Tibial artery (tissue), 4 donors: Measurements from ENCODE around the gene TCF4.

Experiments
- DNase-seq, 2 donors: peaks; one replicate each; pipeline ENCODE4 v3.0.0-alpha.2; 2019
- H3K27ac ChIP-seq, 2 donors: fragments of 200-600 bp; sonication (generic) in 1 of 2; 1 replicate in 1 of 2; 2 replicates in 1 of 2; pipeline ENCODE4 v1.5.1; 2018 to 2019; ENCODE audit warnings: mild to moderate bottlenecking in 1 of 2
- H3K27me3 ChIP-seq, 2 donors: fragments of 200-600 bp; sonication (generic) in 1 of 2; one replicate each; pipeline versions ENCODE4 v1.5.1 to v1.6.0; 2016 to 2019
- H3K36me3 ChIP-seq, 3 donors: fragments of 200-600 bp; sonication (generic) in 2 of 3; one replicate each; pipeline ENCODE4 v1.5.1; 2016 to 2019; ENCODE audit warnings: mild to moderate bottlenecking in 2 of 3
- H3K4me1 ChIP-seq, 4 donors: fragments of 200-600 bp; sonication (generic) in 2 of 4; 1 replicate in 3 of 4; 2 replicates in 1 of 4; pipeline ENCODE4 v1.5.1; 2016 to 2019
- H3K4me3 ChIP-seq, 2 donors: fragments of 200-600 bp; sonication (generic) in 1 of 2; 1 replicate in 1 of 2; 2 replicates in 1 of 2; pipeline ENCODE4 v1.5.1; 2018 to 2019; ENCODE audit warnings: mild to moderate bottlenecking in 2 of 2
- H3K9me3 ChIP-seq, 3 donors: fragments of 200-600 bp; sonication (generic) in 1 of 3; one replicate each; pipeline ENCODE4 v1.5.1; 2016 to 2019
- intact Hi-C: fragments of 100-400 bp; cut with DNase I; formaldehyde crosslinking; loops from one replicate; pipeline ENCODE4 v1.15.0; 2023; ENCODE audit warnings: low total_unique reads
- TF ChIP-seq, protein P1 (sequence below), 2 experiments: fragments of 200-600 bp in 1 of 2; fragments of 450-650 bp in 1 of 2; IDR thresholded peaks; one replicate each; pipeline ENCODE4 v1.5.1; 2017 to 2019; ENCODE audit warnings: antibody characterized with exemption in 2 of 2, mild to moderate bottlenecking in 1 of 2, moderate library complexity in 1 of 2

Gene TCF4

DNA sequence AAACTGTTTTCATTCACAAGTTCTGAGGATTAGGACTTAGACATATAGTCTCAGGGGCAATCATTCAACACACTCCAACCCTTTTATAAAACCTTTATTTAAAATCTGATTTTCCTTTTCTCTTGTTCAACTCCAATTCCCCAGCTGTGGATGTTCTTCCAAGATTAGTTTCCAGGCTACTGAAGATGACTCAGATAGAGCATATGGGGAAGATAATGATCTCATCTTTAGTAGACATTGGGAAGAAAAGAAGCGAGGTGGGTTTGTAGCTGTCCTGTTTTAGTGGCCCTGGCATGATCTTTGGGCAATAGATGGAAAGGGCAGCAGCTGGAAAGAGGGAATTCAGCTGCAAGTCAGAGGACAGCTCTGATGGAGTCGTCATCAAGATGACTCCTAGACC lies 381.1 kb downstream of the TCF4 start:
- Histone ChIP-seq H3K27me3 (no peaks in the 10 kb centered on the region), H3K4me3 (no peak overlapping the region), H3K36me3 (no peaks in the 10 kb centered on the region), H3K27ac (no peak overlapping the region), H3K4me1 (no peaks in the 10 kb centered on the region), H3K9me3 (no peaks in the 10 kb centered on the region)
- TF ChIP-seq, protein P1, sequence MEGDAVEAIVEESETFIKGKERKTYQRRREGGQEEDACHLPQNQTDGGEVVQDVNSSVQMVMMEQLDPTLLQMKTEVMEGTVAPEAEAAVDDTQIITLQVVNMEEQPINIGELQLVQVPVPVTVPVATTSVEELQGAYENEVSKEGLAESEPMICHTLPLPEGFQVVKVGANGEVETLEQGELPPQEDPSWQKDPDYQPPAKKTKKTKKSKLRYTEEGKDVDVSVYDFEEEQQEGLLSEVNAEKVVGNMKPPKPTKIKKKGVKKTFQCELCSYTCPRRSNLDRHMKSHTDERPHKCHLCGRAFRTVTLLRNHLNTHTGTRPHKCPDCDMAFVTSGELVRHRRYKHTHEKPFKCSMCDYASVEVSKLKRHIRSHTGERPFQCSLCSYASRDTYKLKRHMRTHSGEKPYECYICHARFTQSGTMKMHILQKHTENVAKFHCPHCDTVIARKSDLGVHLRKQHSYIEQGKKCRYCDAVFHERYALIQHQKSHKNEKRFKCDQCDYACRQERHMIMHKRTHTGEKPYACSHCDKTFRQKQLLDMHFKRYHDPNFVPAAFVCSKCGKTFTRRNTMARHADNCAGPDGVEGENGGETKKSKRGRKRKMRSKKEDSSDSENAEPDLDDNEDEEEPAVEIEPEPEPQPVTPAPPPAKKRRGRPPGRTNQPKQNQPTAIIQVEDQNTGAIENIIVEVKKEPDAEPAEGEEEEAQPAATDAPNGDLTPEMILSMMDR (IDR thresholded peaks at IDR 0.05): no peak
- no peak for DNase-seq
- intact Hi-C loops: no loop called here

DNA sequence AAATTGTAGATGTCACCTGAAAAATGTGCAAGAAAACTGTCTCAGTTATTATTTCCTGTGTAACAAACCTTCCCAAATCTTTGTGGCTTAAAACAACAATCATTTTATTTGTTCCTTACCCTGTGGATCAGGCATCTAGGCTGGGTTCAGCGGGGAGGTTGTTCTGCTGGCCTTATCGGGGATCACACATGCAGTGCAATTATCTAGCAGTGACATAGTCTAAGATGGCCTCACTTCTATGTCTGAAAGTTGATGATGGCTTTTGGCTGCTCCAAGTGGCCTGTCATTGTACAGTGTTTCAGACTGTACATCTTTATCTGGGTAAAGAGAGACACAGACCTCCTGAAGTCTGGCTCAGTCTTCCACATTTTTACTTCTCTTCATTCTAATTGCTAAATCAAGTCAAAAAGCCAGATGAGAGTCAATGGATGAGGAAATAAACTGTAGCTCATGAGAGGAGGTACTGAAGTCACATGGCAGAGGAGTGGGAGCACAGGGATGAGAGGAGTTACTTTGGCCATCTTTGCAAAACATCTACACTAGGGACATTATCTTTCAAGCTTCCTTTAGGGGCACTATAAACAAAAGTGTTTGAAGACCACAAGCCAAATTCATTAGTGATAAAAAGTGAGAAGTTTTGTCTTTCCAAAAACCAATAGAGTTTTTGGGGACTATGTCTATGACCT lies 385.6 kb downstream of the TCF4 start:
- Histone ChIP-seq H3K9me3 (no peaks in the 10 kb centered on the region), H3K27me3 (no peaks in the 10 kb centered on the region), H3K4me3 (no peak overlapping the region), H3K36me3 (no peaks in the 10 kb centered on the region), H3K27ac (no peak overlapping the region), H3K4me1 (no peaks in the 10 kb centered on the region)
- no peak for DNase-seq
- intact Hi-C loops: no loop called here
- TF ChIP-seq, protein P1 (IDR thresholded peaks at IDR 0.05): no peak

DNA sequence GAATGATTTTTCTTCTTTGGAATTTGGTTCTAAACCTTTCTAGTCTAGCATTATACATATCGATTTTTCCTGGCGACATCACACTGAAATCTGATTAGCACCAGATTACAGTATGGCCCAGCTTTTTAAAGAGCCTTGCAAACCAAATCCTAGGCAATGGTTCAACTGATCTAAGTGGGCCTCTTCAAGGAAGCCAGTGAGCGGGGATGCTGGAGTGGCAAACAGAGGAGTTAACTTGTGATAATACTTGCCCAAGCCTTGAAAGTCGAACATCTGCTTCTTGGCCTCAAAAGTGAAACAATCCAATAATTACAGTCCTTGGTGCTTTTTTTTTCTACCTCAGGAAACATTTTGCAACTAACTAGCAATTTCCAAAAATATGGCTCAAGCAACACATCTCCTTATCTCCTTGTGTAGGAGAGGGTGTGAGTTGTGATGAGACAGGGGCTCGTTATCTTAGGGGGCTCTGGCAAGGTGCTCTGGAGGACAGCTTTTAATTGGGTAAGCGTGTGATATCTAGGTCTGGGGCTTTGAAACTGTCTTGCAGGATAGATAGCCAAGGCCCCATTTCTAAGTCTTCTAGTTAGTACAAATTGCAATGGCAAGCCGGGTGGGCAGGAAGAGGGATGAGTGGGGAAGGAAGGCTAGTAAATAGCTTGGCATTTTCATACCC lies 388.6 kb downstream of the TCF4 start:
- intact Hi-C loops: no loop called here
- H3K4me1 ChIP-seq: no peaks in the 10 kb centered on the region
- no peak overlapping the region for H3K4me3 ChIP-seq
- TF ChIP-seq, protein P1 (IDR thresholded peaks at IDR 0.05): no peak
- no peaks in the 10 kb centered on the region for H3K27me3 ChIP-seq
- DNase-seq: no peak
- H3K36me3 ChIP-seq: no peaks in the 10 kb centered on the region
- no peaks in the 10 kb centered on the region for H3K9me3 ChIP-seq
- no peak overlapping the region for H3K27ac ChIP-seq

DNA sequence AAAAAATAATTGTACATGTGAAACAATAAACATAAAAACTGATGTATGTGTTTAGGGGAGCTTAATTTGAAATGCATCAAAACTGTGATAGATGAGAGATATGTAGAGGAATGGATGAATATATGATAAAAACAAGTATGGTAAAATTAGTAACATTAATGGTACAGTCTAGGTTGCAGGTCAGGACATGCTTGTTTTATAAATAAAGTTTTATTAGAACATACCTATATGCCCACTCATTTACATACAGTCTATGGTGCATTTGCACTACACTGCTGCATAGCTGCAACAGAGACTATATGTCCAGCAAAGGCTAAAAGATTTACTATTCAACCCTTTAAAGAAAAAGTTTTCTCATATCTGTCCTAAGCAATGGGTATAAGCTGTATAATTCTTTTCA lies 392.1 kb downstream of the TCF4 start:
- Histone ChIP-seq H3K27ac (no peak overlapping the region), H3K9me3 (no peaks in the 10 kb centered on the region), H3K4me1 (no peaks in the 10 kb centered on the region), H3K27me3 (no peaks in the 10 kb centered on the region), H3K36me3 (no peaks in the 10 kb centered on the region), H3K4me3 (no peak overlapping the region)
- no peak for DNase-seq
- intact Hi-C loops: no loop called here
- TF ChIP-seq, protein P1 (IDR thresholded peaks at IDR 0.05): no peak

DNA sequence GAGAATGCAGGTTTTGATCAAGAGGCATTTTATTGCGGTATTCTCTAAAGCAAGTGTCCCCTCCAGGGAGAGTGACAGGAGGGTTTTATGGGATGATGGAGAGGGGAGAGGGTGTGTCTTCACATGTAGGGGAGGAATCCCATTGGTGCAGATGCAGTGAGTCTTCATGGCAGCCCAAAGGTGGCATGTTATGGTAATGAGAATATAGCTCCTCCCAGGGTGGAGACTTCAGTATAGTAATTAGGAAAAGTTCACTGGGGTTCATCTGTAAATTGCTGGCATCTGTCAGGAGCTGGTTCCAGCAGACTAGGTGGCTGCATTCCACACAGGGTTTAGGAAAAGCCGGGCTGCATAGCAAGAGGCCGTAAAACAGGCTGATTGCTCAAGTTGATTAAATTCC lies 398.0 kb downstream of the TCF4 start:
- Histone ChIP-seq H3K4me1 (no peaks in the 10 kb centered on the region), H3K4me3 (no peak overlapping the region), H3K27ac (no peak overlapping the region), H3K36me3 (no peaks in the 10 kb centered on the region), H3K27me3 (no peaks in the 10 kb centered on the region), H3K9me3 (no peaks in the 10 kb centered on the region)
- intact Hi-C loops: no loop called here
- TF ChIP-seq, protein P1 (IDR thresholded peaks at IDR 0.05): no peak
- no peak for DNase-seq
